Measurements from ENCODE around the gene CLTB.

- TF ChIP-seq CTCF (conservative IDR thresholded peaks at IDR 0.05; ENCODE audit: low read depth, low read length) (no peak), FOS (IDR thresholded peaks at IDR 0.05; ENCODE audit: low read depth, low read length) (no peak), CEBPB (IDR thresholded peaks at IDR 0.05; ENCODE audit: low read depth, low read length) (no peak), POLR2A (IDR thresholded peaks at IDR 0.05; ENCODE audit: low read depth, low read length) (no peak), RFX5 (IDR thresholded peaks at IDR 0.05; ENCODE audit: low read depth, low read length) (no peak), CHD1 (IDR thresholded peaks at IDR 0.05; ENCODE audit: low read depth, low read length) (no peak), RAD21 (IDR thresholded peaks at IDR 0.05; ENCODE audit: low read length) (no peak), RCOR1 (IDR thresholded peaks at IDR 0.05; ENCODE audit: insufficient replicate concordance, low read length) (no peak), MXI1 (IDR thresholded peaks at IDR 0.05; ENCODE audit: borderline replicate concordance, low read depth, low read length) (peak; percentile 85), ELK1 (IDR thresholded peaks at IDR 0.05; ENCODE audit: borderline replicate concordance, low read depth, low read length) (no peak)
Observed at GRCh38 chr5:176365351-176366231, 50.7 kb downstream of the CLTB start, which contains the start of gene ARL10.

Data from IMR-90 (cell line).